Chondrocyte (in vitro differentiated cells): ENCODE data around the gene AFAP1. TPM values are rescaled to one million over a fixed set of nuclear protein-coding genes. Genes with fewer than 3 reads are reported as not detected.

Experiments
- DNase-seq: peaks from one replicate; pipeline ENCODE4 v3.0.0; 2021; ENCODE audit warnings: mixed read lengths, low spot score
- H3K27ac Mint-ChIP-seq: one replicate; pipeline ENCODE4 v1.8.0; 2021; ENCODE audit warnings: mild to moderate bottlenecking, moderate library complexity, mixed read lengths; ENCODE audit not compliant: unreplicated experiment
- H3K27me3 Mint-ChIP-seq: 2 replicates; pipeline ENCODE4 v1.8.0; 2021; ENCODE audit warnings: low read depth, mixed read lengths
- H3K36me3 Mint-ChIP-seq: 2 replicates; pipeline ENCODE4 v1.8.0; 2021; ENCODE audit warnings: low read depth, mixed read lengths
- H3K4me1 Mint-ChIP-seq: 2 replicates; pipeline ENCODE4 v1.8.0; 2021; ENCODE audit warnings: low read depth, mild to moderate bottlenecking, mixed read lengths
- H3K4me3 Mint-ChIP-seq: one replicate; pipeline ENCODE4 v1.8.0; 2021; ENCODE audit warnings: mild to moderate bottlenecking, moderate library complexity, mixed read lengths; ENCODE audit not compliant: unreplicated experiment
- H3K9me3 Mint-ChIP-seq: 2 replicates; pipeline ENCODE4 v1.8.0; 2021; ENCODE audit warnings: low read depth, mixed read lengths
- CTCF ChIP-seq: fragments of 200-600 bp; sonication (generic); IDR thresholded peaks from 2 replicates; pipeline ENCODE4 v1.5.0; 2021; ENCODE audit warnings: antibody characterized with exemption, mild to moderate bottlenecking, moderate library complexity
- total RNA-seq: library from RNA; stranded (reverse); gene quantifications from 3 replicates; pipeline ENCODE4 v1.2.1, GENCODE V29; 2021

AFAP1 gene
- total RNA-seq, 1 donor from 2014 or later = 118 TPM

GRCh38 chr4:7815562-7815961, 124.1 kb downstream of the AFAP1 start:
- H3K27me3 Mint-ChIP-seq = no peaks in the 10 kb centered on the region
- H3K4me3 Mint-ChIP-seq = no peak overlapping the region
- peaks cover 75% of the 10 kb centered on the region for H3K4me1 Mint-ChIP-seq
- H3K9me3 Mint-ChIP-seq = no peaks in the 10 kb centered on the region
- H3K27ac Mint-ChIP-seq = peak overlapping the region; percentile 65
- no peak for DNase-seq
- TF ChIP-seq CTCF = peak; percentile 59
- H3K36me3 Mint-ChIP-seq = peaks cover 47% of the 10 kb centered on the region

GRCh38 chr4:7814451-7814850, 125.2 kb downstream of the AFAP1 start:
- H3K4me1 Mint-ChIP-seq = peaks cover 72% of the 10 kb centered on the region
- no peak for DNase-seq
- H3K27me3 Mint-ChIP-seq = no peaks in the 10 kb centered on the region
- H3K9me3 Mint-ChIP-seq = no peaks in the 10 kb centered on the region
- H3K36me3 Mint-ChIP-seq = peaks cover 44% of the 10 kb centered on the region
- no peak for TF ChIP-seq CTCF
- peak overlapping the region; percentile 68 for H3K27ac Mint-ChIP-seq
- no peak overlapping the region for H3K4me3 Mint-ChIP-seq

- Mint-ChIP-seq H3K36me3 (peaks cover 43% of the 10 kb centered on the region), H3K4me1 (peaks cover 74% of the 10 kb centered on the region), H3K4me3 (no peak overlapping the region), H3K27ac (peak overlapping the region; percentile 68), H3K27me3 (no peaks in the 10 kb centered on the region), H3K9me3 (peaks cover 1% of the 10 kb centered on the region)
- no peak for DNase-seq
- TF ChIP-seq CTCF = no peak
These were observed 126.0 kb downstream of the AFAP1 start for GRCh38 chr4:7813674-7814073.

- no peak for DNase-seq
- no peaks in the 10 kb centered on the region for H3K27me3 Mint-ChIP-seq
- H3K4me3 Mint-ChIP-seq = no peak overlapping the region
- peaks cover 43% of the 10 kb centered on the region for H3K36me3 Mint-ChIP-seq
- TF ChIP-seq CTCF = no peak
- peaks cover 3% of the 10 kb centered on the region for H3K9me3 Mint-ChIP-seq
- peak overlapping the region; percentile 92 for H3K27ac Mint-ChIP-seq
- peaks cover 75% of the 10 kb centered on the region for H3K4me1 Mint-ChIP-seq
These were observed 126.7 kb downstream of the AFAP1 start for GRCh38 chr4:7812921-7813320.

GRCh38 chr4:7812231-7812857, 127.3 kb downstream of the AFAP1 start:
- H3K36me3 Mint-ChIP-seq = peaks cover 44% of the 10 kb centered on the region
- peaks cover 3% of the 10 kb centered on the region for H3K9me3 Mint-ChIP-seq
- peaks cover 80% of the 10 kb centered on the region for H3K4me1 Mint-ChIP-seq
- H3K4me3 Mint-ChIP-seq = no peak overlapping the region
- DNase-seq = no peak
- peak overlapping the region; percentile 92 for H3K27ac Mint-ChIP-seq
- no peaks in the 10 kb centered on the region for H3K27me3 Mint-ChIP-seq
- no peak for TF ChIP-seq CTCF
